Ishikawa (cell line): ENCODE results near the gene FTH1.
A peak's percentile ranks its signal among the peaks of the same experiment; 100 is the strongest.

Source experiments
- CREB1 ChIP-seq: IDR thresholded peaks from 2 replicates; pipeline ENCODE4 v1.6.1; 2012; ENCODE audit warnings: low read depth
- EGR1 ChIP-seq: IDR thresholded peaks from 2 replicates; pipeline ENCODE4 v1.6.1; 2012
- EP300 ChIP-seq: IDR thresholded peaks from 2 replicates; pipeline ENCODE4 v1.6.1; 2012; ENCODE audit warnings: borderline replicate concordance
- FOXM1 ChIP-seq: IDR thresholded peaks from 2 replicates; pipeline ENCODE4 v1.6.1; 2012; ENCODE audit warnings: low read depth, borderline replicate concordance
- MAX ChIP-seq: IDR thresholded peaks from 2 replicates; pipeline ENCODE4 v1.6.1; 2012
- RAD21 ChIP-seq: IDR thresholded peaks from 2 replicates; pipeline ENCODE4 v1.6.1; 2012; ENCODE audit warnings: low read depth
- REST ChIP-seq: IDR thresholded peaks from 2 replicates; pipeline ENCODE4 v1.6.1; 2012; ENCODE audit warnings: low read depth, mild to moderate bottlenecking
- TAF1 ChIP-seq: IDR thresholded peaks from 2 replicates; pipeline ENCODE4 v1.6.1; 2012; ENCODE audit warnings: low read depth, mild to moderate bottlenecking
- TCF12 ChIP-seq: IDR thresholded peaks from 2 replicates; pipeline ENCODE4 v1.6.1; 2012; ENCODE audit warnings: low read depth
- TEAD4 ChIP-seq: IDR thresholded peaks from 2 replicates; pipeline ENCODE4 v1.6.1; 2012

GRCh38 chr11:61923166-61924063 lies 44.0 kb downstream of the FTH1 start:
- TF ChIP-seq EGR1 (no peak), REST (peak; percentile 44; the same call in 1 of the 2 replicates), MAX (no peak; the same call in 1 of the 2 replicates), RAD21 (no peak), EP300 (no peak), TAF1 (no peak), FOXM1 (no peak), CREB1 (no peak), TCF12 (no peak), TEAD4 (no peak)
